ENCODE results near the gene SLC25A21.
"Not testable (repeated sequence)": the region's sequence is repeated elsewhere in the genome, so short reads cannot be mapped to it uniquely, and the experiment has no call there.

The SLC25A21 gene

DNA sequence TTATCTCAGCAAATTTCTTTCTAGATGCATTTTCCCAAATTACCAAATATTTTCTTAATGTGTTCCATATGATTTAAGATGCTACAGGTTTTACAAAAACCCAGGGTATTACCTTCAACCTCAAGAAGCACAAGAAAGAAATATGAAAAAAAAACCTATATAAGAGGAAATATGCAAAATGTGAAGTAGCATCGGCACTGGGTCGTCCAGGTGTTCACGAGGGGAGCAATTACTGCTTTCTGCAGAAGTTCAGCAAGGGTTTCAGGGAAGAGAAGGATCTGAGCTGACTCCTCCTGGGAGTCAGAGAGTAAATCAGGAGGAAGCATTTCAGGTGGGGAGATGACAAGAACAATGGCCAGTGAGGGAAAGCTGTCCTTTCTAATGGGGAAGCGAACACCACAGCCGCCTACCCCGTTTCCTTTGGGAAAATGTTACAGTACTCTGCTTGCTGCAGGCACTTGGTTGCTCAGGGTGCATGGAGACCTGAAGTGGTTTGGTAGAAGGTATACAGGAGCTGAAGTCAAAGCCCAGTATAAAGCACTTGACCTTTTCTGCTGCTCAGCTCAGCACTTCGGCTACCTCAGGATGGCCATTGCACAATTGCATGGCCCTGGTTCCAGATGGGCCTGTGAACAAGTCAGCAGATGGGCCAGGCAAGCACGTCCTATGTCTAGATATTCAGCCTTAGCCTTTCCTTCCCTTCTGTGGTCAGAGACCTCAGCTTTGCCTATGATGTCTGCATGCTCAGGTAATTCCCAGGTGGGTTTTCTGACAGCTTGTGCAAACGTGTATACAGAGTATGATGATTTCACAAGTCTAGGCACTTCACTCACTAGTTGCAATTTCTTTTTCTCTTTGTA is 355.1 kb downstream of the SLC25A21 start:
- no peak for DNase-seq

GRCh38 chr14:36816481-36816880 is 355.9 kb downstream of the SLC25A21 start:
- no peak for DNase-seq

DNA sequence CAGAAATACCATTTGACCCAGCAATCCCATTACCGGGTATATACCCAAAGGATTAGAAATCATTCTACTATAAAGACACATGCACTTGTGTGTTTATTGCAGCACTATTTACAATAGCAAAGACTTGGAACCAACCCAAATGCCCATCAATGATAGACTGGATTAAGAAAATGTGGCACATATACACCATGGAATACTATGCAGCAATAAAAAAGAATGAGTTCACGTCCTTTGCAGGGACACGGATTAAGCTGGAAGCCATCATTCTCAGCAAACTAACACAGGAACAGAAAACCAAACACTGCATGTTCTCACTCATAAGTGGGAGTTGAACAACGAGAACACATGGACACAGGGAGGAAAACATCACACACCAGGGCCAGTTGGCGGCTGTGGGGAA is 357.6 kb downstream of the SLC25A21 start:
- not testable (repeated sequence) for DNase-seq

DNA sequence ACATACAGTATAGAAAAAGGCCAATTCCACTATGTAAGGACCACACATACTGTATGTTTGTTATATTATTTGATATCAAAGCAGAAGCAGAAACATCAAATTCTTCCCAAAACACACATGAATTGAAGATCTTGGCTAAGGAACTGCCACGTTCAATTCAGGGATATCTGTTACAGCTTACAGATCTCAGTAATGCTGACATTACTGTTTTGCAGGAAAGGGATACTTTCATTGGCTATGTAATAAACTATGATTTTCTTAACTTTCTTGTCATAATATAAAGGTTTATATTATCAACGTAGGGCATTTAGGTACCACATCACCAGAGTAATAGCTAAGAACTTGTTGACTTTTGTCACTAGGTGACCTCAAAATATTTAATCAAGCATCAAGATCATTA is 362.2 kb downstream of the SLC25A21 start:
- no peak for DNase-seq

GRCh38 chr14:36807727-36808126 is 364.7 kb downstream of the SLC25A21 start:
- no peak for DNase-seq

DNA sequence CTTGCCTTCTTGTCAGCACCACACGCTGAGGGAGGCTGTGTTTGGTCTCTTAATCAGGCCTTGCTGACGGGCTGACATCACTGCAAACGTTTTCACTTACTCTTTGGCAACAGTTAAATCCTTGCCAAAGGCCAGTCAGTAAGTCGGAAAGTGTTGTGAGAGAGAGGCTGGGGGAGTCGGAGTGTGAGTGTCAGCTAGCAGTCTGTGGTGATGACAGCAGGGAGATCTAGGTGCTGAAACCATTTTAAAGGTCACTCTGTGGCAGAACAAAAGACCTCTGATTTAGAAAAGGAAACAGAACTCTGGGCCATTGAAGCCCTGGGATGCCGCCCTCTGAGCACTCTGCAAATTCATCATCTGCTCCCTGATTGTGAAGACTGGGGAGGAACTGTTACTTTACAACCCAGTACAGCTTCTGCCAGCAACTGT is 367.3 kb downstream of the SLC25A21 start:
- DNase-seq: no peak

GRCh38 chr14:36797634-36798033 is 374.8 kb downstream of the SLC25A21 start:
- DNase-seq: no peak

DNA sequence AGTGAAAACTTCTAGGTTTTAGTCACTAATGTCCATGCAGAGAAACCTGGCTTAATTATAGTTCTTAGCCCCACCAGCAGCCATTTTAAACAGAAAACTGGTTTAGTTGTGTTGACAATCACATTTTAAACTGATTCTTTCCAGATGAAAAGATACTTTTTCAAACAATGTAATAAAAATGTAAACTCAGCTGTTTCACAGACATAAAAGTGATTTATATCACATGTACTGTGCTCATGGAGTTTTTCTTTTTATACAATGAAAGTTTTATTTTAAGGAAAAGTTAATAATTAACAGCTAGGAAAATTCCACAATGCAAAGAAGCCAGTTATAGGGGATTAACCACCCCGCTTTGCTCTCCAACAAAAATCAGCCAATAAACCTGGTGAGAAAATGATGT is 381.0 kb downstream of the SLC25A21 start:
- no peak for DNase-seq

GRCh38 chr14:36785511-36785910 is 386.9 kb downstream of the SLC25A21 start:
- no peak for DNase-seq

GRCh38 chr14:36784541-36784940 is 387.9 kb downstream of the SLC25A21 start:
- DNase-seq: no peak

GRCh38 chr14:36781897-36782296 is 390.5 kb downstream of the SLC25A21 start:
- DNase-seq: no peak

GRCh38 chr14:36773558-36773957 is 398.8 kb downstream of the SLC25A21 start:
- DNase-seq: no peak

DNA sequence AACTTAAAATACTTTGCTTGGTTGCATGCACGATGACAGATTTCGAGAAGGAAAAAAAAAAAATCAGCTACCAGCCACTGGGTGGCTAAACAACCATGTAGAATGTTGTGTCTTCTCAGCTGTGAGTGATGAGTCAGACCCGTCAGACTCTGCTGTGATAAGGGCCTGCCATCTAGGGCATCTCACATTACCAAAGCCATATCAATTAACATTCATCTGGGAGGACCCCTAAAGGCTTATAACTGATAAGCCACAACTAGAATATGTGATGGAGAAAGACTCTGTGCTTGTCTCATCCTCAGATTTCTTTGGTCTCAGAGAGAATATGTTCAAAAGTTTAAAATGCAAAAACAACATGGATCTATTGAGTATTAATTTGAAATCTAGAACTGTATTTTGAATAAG is 399.3 kb downstream of the SLC25A21 start:
- no peak for DNase-seq

- DNase-seq: no peak
Observed at GRCh38 chr14:36771028-36771640, 401.3 kb downstream of the SLC25A21 start.

GRCh38 chr14:36768638-36769337 is 403.6 kb downstream of the SLC25A21 start:
- no peak for DNase-seq

DNA sequence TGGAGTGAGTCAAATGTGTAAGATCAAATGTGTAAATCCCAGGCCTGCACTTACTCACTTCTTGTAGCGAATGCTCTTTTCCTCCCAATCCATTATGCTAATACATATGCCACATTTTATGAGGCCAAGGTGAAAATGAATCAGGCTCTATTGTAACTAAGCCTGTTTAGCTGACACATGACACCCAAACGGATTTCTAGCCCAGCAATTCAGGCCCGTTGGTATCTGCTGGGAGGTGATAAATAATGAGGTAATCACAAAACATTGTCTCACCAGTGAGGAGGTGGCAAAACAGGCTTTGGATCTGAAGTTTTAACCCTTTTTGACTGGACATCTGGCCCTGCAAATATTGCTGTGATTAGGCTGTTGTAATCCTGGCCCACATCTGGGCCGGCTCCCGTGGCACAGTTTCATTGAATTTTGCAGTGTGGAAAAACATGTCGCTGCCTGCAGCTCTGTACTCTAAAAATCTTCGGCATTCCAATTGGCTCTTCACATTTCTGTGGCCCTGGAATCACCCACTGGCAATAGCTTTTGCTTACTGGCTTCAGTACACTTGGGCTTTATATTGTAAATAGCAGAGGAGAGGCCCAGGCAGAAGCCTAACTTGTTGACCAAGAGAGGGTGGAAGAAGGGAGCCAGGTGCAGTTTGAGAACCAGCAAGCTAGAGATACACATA is 404.7 kb downstream of the SLC25A21 start:
- no peak for DNase-seq

DNA sequence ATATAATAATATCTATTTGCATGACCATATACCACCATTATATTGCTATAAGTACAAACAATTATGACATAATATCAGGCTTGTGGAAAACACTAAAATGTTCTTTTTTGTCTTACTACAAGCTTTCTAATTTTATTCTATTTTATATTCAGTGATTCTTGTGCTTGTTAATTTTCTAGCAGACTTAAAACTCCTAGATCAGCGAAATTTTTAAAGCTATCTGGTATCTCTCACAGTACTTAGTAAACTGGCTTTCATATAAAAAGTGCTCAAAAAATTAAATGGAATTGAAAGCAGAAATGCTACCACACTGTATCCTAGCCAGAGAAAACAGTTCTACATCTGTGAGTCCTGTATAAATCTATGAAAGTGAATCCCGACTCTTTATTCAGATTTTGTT is 405.4 kb downstream of the SLC25A21 start:
- DNase-seq: no peak

GRCh38 chr14:36757734-36758601 is 414.4 kb downstream of the SLC25A21 start:
- no peak for DNase-seq

- DNase-seq: no peak
Observed at GRCh38 chr14:36756226-36756625, 416.2 kb downstream of the SLC25A21 start.

DNA sequence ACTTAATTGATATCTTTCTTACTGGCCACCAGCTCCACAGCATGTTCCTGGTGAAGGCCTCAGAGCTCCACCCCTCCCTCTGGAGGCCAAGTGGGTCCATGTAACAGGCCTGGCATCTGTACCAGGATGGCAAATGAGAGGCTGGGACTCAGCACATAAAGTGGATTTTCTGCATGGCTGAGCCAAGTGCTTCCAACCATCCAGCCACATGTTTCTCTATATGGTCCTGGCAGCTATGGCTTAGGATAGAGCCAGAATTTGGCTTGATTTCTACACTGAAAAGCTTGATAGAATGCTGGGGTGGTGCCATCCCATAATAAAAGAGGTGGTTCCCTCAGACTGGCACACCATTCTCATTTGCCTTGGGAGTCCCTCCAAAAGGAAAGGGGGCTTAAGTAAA is 416.6 kb downstream of the SLC25A21 start:
- DNase-seq: no peak

DNA sequence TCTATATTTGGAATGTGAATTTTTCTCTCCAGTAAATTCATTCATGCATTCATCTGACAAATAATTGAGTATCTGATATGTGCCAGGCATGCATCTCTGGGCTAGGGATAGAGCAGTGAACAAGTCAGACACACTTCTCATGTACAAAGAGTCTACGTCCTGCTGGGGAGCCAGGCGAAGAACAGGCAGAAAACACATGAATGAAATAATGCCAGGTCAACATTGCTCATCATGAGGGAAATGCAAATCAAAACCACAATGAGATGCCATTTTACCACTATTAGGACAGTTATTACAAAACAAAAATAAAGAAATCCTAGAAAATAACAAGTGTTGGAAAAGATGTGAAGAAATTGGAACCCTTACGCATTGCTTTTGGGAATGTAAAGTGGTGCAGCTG is 420.5 kb downstream of the SLC25A21 start:
- DNase-seq: no peak

- no peak for DNase-seq
Observed at GRCh38 chr14:36751106-36751505, 421.3 kb downstream of the SLC25A21 start.

All from activated CD8-positive, alpha-beta memory T cell treated with anti-CD3 and anti-CD28 coated beads for 24 hours (primary cell).